Stimulated activated CD4-positive, alpha-beta T cell treated with anti-CD3 and anti-CD28 coated beads, Interleukin-4, amount 100 ng/mL, for 1 hour (primary cell): ENCODE results near the gene SPNS1.

ENCODE experiments used
- DNase-seq: peaks from one replicate; pipeline ENCODE4 v3.0.0-alpha.2; 2020

Gene SPNS1

GRCh38 chr16:29030086-29030840 is 55.7 kb downstream of the SPNS1 start:
- DNase-seq: no peak
